Measurements from ENCODE around the gene ARHGAP26. TPM values are rescaled to one million over a fixed set of nuclear protein-coding genes. Genes with fewer than 3 reads are reported as not detected.

ARHGAP26 gene
- total RNA-seq (2021; ENCODE audit: unreplicated experiment) = 34.5 TPM
- 8.3 and 11.5 TPM in 2 replicates for polyA plus RNA-seq (2012)
- Bru-seq, nascent RNA = percentile 82 among the genes with signal in this experiment
- percentile 63 among the genes with signal in this experiment for BruChase-seq, experiment 1, labeled RNA remaining after a 6-hour chase
- percentile 69 among the genes with signal in this experiment for BruChase-seq, experiment 2, labeled RNA remaining after a 2-hour chase
- long read RNA-seq, partial matches to known transcripts = 4 of 18 reads
- long read RNA-seq, other reads (novel, unspliced or antisense) = 13 of 18 reads

GRCh38 chr5:142769793-142770649, at the start of gene ARHGAP26:
Gene ARHGAP26, plus strand, starts transcription at chr5:142770377. Its CDS starts 385 bp downstream, at chr5:142770762.
- BruUV-seq (replicated peaks) = no TSS peak
- no peaks in the 10 kb centered on the region for H3K9me3 ChIP-seq (ENCODE audit: control insufficient read depth in 1 of 2, insufficient read depth in 1 of 2, low read depth in 1 of 2, low read length in 2 of 2)
- peaks cover 16 to 27% of the 10 kb centered on the region in 2 experiments for H3K4me1 ChIP-seq (ENCODE audit: control insufficient read depth in 1 of 2, insufficient read depth in 2 of 2, low read length in 2 of 2)
- CTCF ChIA-PET = interaction anchor here (1.4 to 4.5 kb wide), 7 partner anchors 52 to 119 kb away, joined by 4 to 19 read pairs (median 6); no protein-coding TSS in a partner anchor
- peak within 1 kb of the TSS; percentile 93 for H3K4me2 ChIP-seq (ENCODE audit: low read length)
- peak within 1 kb of the TSS; percentile 90 for H2AFZ ChIP-seq (ENCODE audit: low read depth, low read length, poor library complexity, severe bottlenecking)
- ATAC-seq (peak; percentile 96), DNase-seq (ENCODE audit: low read depth, low spot score) (peak; percentile 89)
- intact Hi-C loops (cut with micrococcal nuclease) = loop anchor here (2.0 kb wide), 2 partner anchors 57 to 97 kb away; no protein-coding TSS in a partner anchor
- TF ChIP-seq ZFX (IDR thresholded peaks at IDR 0.05) (no peak), CEBPB (IDR thresholded peaks at IDR 0.05; ENCODE audit: low read depth) (no peak; the same call in 1 of the 2 replicates), RAD21 (IDR thresholded peaks at IDR 0.05; ENCODE audit: low read depth) (peak; percentile 53), TCF7L2 (IDR thresholded peaks at IDR 0.05; ENCODE audit: borderline replicate concordance, extremely low read depth, insufficient read depth, insufficient read length) (no peak), CBX3 (IDR thresholded peaks at IDR 0.05; ENCODE audit: low read depth) (no peak), POLR2AphosphoS5 (IDR thresholded peaks at IDR 0.05; ENCODE audit: low read depth, low read length) (peak; percentile 97), SIN3A (IDR thresholded peaks at IDR 0.05; ENCODE audit: low read depth) (peak; percentile 69), POLR2A (IDR thresholded peaks at IDR 0.05; ENCODE audit: borderline replicate concordance, extremely low read depth, insufficient read depth, insufficient read length) (peak; percentile 60), EZH2phosphoT487 (IDR thresholded peaks at IDR 0.05; ENCODE audit: borderline replicate concordance) (no peak), ZNF274 (IDR thresholded peaks at IDR 0.05; ENCODE audit: low read depth, low read length) (no peak), EZH2 (IDR thresholded peaks at IDR 0.05) (no peak), ZBTB33 (IDR thresholded peaks at IDR 0.05; ENCODE audit: extremely low read depth, insufficient replicate concordance, low read length) (peak; percentile 16), EGR1 (IDR thresholded peaks at IDR 0.05; ENCODE audit: low read depth) (peak; percentile 69; the same call in 1 of the 2 replicates), CTCF (IDR thresholded peaks at IDR 0.05 in 2 of 3, conservative IDR thresholded peaks at IDR 0.05 in 1 of 3; ENCODE audit: borderline replicate concordance in 1 of 3, insufficient read depth in 1 of 3, low read depth in 2 of 3, low read length in 2 of 3) (0 out of 6 replicates have a peak, but pooled peaks of 1 of the 3 experiments have one; percentile 14), SP1 (IDR thresholded peaks at IDR 0.05; ENCODE audit: low read depth) (peak; percentile 82), ELF1 (IDR thresholded peaks at IDR 0.05; ENCODE audit: borderline replicate concordance, low read depth) (no peak; the same call in 1 of the 2 replicates), YY1 (IDR thresholded peaks at IDR 0.05; ENCODE audit: extremely low read depth, insufficient replicate concordance, low read depth, low read length) (peak; percentile 48)
- TF ChIP-seq, protein P1, sequence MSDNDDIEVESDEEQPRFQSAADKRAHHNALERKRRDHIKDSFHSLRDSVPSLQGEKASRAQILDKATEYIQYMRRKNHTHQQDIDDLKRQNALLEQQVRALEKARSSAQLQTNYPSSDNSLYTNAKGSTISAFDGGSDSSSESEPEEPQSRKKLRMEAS (IDR thresholded peaks at IDR 0.05) = peak; percentile 59; the same call in 1 of the 2 replicates
- POLR2A ChIA-PET = interaction anchor here (1.1 to 1.3 kb wide), 2 partner anchors 9 to 14 kb away, joined by 3 read pairs; no protein-coding TSS in a partner anchor
- H3K9ac ChIP-seq (ENCODE audit: low read length) = peak within 1 kb of the TSS; percentile 64
- RAD21 ChIA-PET (ENCODE audit: low non-redundant PET in 1 of 2, low total read pairs in 2 of 2, uncharacterized antibody in 2 of 2, unreplicated experiment in 2 of 2) = interaction anchor here (0.9 to 2.9 kb wide), 2 partner anchors 97 kb away, joined by 4 to 9 read pairs; no protein-coding TSS in a partner anchor
- no peaks in the 10 kb centered on the region for H3K27me3 ChIP-seq (ENCODE audit: insufficient read depth, low read length)
- no peaks in the 10 kb centered on the region for H4K20me1 ChIP-seq (ENCODE audit: insufficient read depth)
- H3K9me2 ChIP-seq (ENCODE audit: insufficient read depth) = no peaks in the 10 kb centered on the region
- peaks cover 39% of the 10 kb centered on the region for H3K79me2 ChIP-seq (ENCODE audit: insufficient read depth, low read length)
- no peaks in the 10 kb centered on the region for H3K36me3 ChIP-seq (ENCODE audit: control insufficient read depth in 1 of 2, insufficient read depth in 2 of 2, low read length in 2 of 2)
- peak within 1 kb of the TSS; percentile 63 for H3K27ac ChIP-seq (ENCODE audit: low read depth, low read length)
- H3K4me3 ChIP-seq (replicated peaks in 1 of 2; ENCODE audit: low read depth in 1 of 2, low read length in 2 of 2) = peak within 1 kb of the TSS; percentile 58 to 83
